ENCODE results near the gene OR13C4. TPM values are rescaled to one million over a fixed set of nuclear protein-coding genes. Genes with fewer than 3 reads are reported as not detected.
"Not testable (repeated sequence)": the region's sequence is repeated elsewhere in the genome, so short reads cannot be mapped to it uniquely, and the experiment has no call there.

OR13C4 gene
- polyA plus RNA-seq, 1 donor = not detected

DNA sequence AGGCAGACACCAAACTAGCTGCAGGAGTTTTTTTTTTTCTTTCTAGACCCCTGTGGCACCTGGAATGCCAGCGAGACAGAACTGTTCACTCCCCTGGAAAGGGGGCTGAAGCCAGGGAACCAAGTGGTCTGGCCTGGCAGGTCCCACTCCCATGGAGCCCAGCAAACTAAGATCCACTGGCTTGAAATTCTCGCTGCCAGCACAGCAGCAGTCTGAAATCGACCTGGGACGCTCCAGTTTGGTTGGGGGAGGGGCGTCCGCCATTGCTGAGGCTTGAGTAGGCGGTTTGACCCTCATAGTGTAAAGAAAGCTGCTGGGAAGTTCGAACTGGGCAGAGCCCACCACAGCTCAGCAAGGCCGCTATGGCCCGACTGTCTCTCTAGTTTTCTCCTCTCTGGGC is 6.8 kb downstream of the OR13C4 start:
- no CpG with 5 or more reads among the region's 10 CpGs for WGBS (ENCODE audit: insufficient coverage, low lambda C conversion rate)
- H3K9me3 ChIP-seq (ENCODE audit: control insufficient read depth, low read depth, low read length); H3K4me3 ChIP-seq (ENCODE audit: low read length); DNase-seq; H3K27ac ChIP-seq (ENCODE audit: low read length); H3K27me3 ChIP-seq (ENCODE audit: control insufficient read depth, insufficient read depth, low read length); H3K4me1 ChIP-seq (ENCODE audit: control insufficient read depth, insufficient read depth, low read length); H3K36me3 ChIP-seq (ENCODE audit: control insufficient read depth, insufficient read depth, low read length): not testable (repeated sequence)

DNA sequence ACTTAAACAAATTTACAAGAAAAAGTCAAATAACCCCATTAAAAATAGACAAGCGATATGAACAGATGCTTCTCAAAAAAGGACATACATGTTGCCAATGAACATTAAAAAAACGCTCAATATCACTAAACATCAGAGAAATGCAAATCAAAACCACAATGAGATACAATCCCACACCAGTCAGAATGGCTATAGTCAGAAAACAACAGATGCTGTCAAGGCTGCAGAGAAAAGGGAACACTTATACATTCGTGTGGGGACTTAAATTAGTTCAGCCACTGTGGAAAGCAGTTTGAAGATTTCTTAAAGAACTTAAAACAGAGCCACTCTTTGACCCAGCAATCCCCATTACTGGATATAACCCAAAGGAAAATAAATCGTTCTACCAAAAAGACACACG is 12.1 kb downstream of the OR13C4 start:
- Histone ChIP-seq H3K27ac (ENCODE audit: low read length) (no peak overlapping the region), H3K36me3 (ENCODE audit: control insufficient read depth, insufficient read depth, low read length) (no peaks in the 10 kb centered on the region), H3K4me3 (ENCODE audit: low read length) (no peak overlapping the region), H3K9me3 (ENCODE audit: control insufficient read depth, low read depth, low read length) (no peaks in the 10 kb centered on the region), H3K27me3 (ENCODE audit: control insufficient read depth, insufficient read depth, low read length) (no peaks in the 10 kb centered on the region), H3K4me1 (ENCODE audit: control insufficient read depth, insufficient read depth, low read length) (no peaks in the 10 kb centered on the region)
- 50% methylated on average over 2 of the region's 5 CpGs for WGBS (ENCODE audit: insufficient coverage, low lambda C conversion rate)
- no peak for DNase-seq

GRCh38 chr9:104506565-104506964 is 20.4 kb downstream of the OR13C4 start:
- Histone ChIP-seq H3K4me3 (ENCODE audit: low read length) (no peak overlapping the region), H3K9me3 (ENCODE audit: control insufficient read depth, low read depth, low read length) (no peaks in the 10 kb centered on the region), H3K36me3 (ENCODE audit: control insufficient read depth, insufficient read depth, low read length) (no peaks in the 10 kb centered on the region), H3K27me3 (ENCODE audit: control insufficient read depth, insufficient read depth, low read length) (no peaks in the 10 kb centered on the region), H3K27ac (ENCODE audit: low read length) (no peak overlapping the region), H3K4me1 (ENCODE audit: control insufficient read depth, insufficient read depth, low read length) (no peaks in the 10 kb centered on the region)
- no peak for DNase-seq

GRCh38 chr9:104503963-104504362 is 23.0 kb downstream of the OR13C4 start, which contains the start of gene OR13F1:
Gene OR13F1 (plus strand): TSS chr9:104504263. CDS start chr9:104504263, 0 bp downstream.
- no peak within 1 kb of the TSS for H3K27ac ChIP-seq (ENCODE audit: low read length)

GRCh38 chr9:104503440-104503839 is 23.6 kb downstream of the OR13C4 start:
- DNase-seq = no peak
- no peaks in the 10 kb centered on the region for H3K4me1 ChIP-seq (ENCODE audit: control insufficient read depth, insufficient read depth, low read length)
- H3K9me3 ChIP-seq (ENCODE audit: control insufficient read depth, low read depth, low read length) = no peaks in the 10 kb centered on the region
- no peak overlapping the region for H3K27ac ChIP-seq (ENCODE audit: low read length)
- no peaks in the 10 kb centered on the region for H3K27me3 ChIP-seq (ENCODE audit: control insufficient read depth, insufficient read depth, low read length)
- no peak overlapping the region for H3K4me3 ChIP-seq (ENCODE audit: low read length)
- H3K36me3 ChIP-seq (ENCODE audit: control insufficient read depth, insufficient read depth, low read length) = no peaks in the 10 kb centered on the region

More at GRCh38 chr9:104503963-104504362, 23.0 kb downstream of the OR13C4 start, which contains the start of gene OR13F1:
- H3K4me1 ChIP-seq (ENCODE audit: control insufficient read depth, insufficient read depth, low read length) = no peaks in the 10 kb centered on the region
- H3K4me3 ChIP-seq (ENCODE audit: low read length) = no peak within 1 kb of the TSS
- no peaks in the 10 kb centered on the region for H3K9me3 ChIP-seq (ENCODE audit: control insufficient read depth, low read depth, low read length)
- DNase-seq = no peak
- no peaks in the 10 kb centered on the region for H3K36me3 ChIP-seq (ENCODE audit: control insufficient read depth, insufficient read depth, low read length)
- H3K27me3 ChIP-seq (ENCODE audit: control insufficient read depth, insufficient read depth, low read length) = no peaks in the 10 kb centered on the region
- 89% methylated on average over 3 of the region's 5 CpGs for WGBS (ENCODE audit: insufficient coverage, low lambda C conversion rate)

DNA sequence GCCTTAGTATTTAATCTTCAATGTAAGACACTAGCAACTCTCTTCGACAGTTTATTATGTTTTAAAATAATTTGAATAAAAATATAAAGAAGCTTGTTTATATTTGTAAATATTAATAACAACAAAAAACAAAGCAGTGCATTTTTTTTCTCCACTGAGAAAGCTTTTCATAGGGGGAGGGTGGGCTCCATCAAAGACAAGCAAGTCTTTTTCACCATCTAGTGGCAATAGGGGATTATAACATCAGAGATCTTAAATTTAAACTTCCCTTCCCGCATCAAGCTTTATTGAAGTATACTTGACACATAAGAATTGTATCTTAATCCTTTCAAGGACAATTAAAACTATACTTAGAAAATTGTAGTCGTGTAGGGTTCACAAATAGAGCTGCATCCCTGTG is 32.2 kb downstream of the OR13C4 start:
- Histone ChIP-seq H3K27me3 (ENCODE audit: control insufficient read depth, insufficient read depth, low read length) (no peaks in the 10 kb centered on the region), H3K27ac (ENCODE audit: low read length) (no peak overlapping the region), H3K36me3 (ENCODE audit: control insufficient read depth, insufficient read depth, low read length) (no peaks in the 10 kb centered on the region), H3K4me3 (ENCODE audit: low read length) (no peak overlapping the region), H3K4me1 (ENCODE audit: control insufficient read depth, insufficient read depth, low read length) (no peaks in the 10 kb centered on the region), H3K9me3 (ENCODE audit: control insufficient read depth, low read depth, low read length) (peaks cover 4% of the 10 kb centered on the region)
- WGBS (ENCODE audit: insufficient coverage, low lambda C conversion rate) = 17% methylated on average over 2 of the region's 3 CpGs
- DNase-seq = no peak

DNA sequence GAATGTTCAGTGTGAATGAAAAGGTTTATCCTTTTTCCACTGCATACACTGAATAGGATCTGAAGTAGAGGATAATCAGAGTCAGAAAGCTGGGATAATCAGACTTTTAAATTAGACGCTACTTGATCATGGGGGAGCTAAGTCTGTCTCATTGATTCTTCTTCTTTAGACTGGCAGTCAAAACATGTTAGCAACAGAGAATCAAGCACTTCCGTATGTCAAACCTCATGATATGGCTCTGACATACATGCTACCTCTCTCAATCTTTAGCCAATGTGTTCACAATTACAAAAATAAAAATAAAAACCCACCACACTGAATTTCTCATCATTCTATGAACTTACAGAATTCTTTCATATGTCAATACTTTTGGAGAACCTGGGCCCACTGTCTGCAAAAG is 42.0 kb downstream of the OR13C4 start:
- H3K4me3 ChIP-seq (ENCODE audit: low read length) = no peak overlapping the region
- H3K9me3 ChIP-seq (ENCODE audit: control insufficient read depth, low read depth, low read length) = no peaks in the 10 kb centered on the region
- 100% methylated on average over 1 of the region's 2 CpGs for WGBS (ENCODE audit: insufficient coverage, low lambda C conversion rate)
- no peaks in the 10 kb centered on the region for H3K4me1 ChIP-seq (ENCODE audit: control insufficient read depth, insufficient read depth, low read length)
- H3K27ac ChIP-seq (ENCODE audit: low read length) = no peak overlapping the region
- no peaks in the 10 kb centered on the region for H3K27me3 ChIP-seq (ENCODE audit: control insufficient read depth, insufficient read depth, low read length)
- H3K36me3 ChIP-seq (ENCODE audit: control insufficient read depth, insufficient read depth, low read length) = no peaks in the 10 kb centered on the region
- DNase-seq = no peak

- no peaks in the 10 kb centered on the region for H3K9me3 ChIP-seq (ENCODE audit: control insufficient read depth, low read depth, low read length)
- H3K27ac ChIP-seq (ENCODE audit: low read length) = no peak overlapping the region
- WGBS (ENCODE audit: insufficient coverage, low lambda C conversion rate) = 94% methylated on average over 2 of the region's 5 CpGs
- H3K27me3 ChIP-seq (ENCODE audit: control insufficient read depth, insufficient read depth, low read length) = no peaks in the 10 kb centered on the region
- H3K36me3 ChIP-seq (ENCODE audit: control insufficient read depth, insufficient read depth, low read length) = no peaks in the 10 kb centered on the region
- H3K4me1 ChIP-seq (ENCODE audit: control insufficient read depth, insufficient read depth, low read length) = no peaks in the 10 kb centered on the region
- H3K4me3 ChIP-seq (ENCODE audit: low read length) = no peak overlapping the region
- no peak for DNase-seq
Observed at GRCh38 chr9:104482921-104483570, 44.0 kb downstream of the OR13C4 start.

Other genes with a start within 250 kb of the OR13C4 start
- gene OR13F1, start 22.9 kb downstream of the OR13C4 start, polyA plus RNA-seq = not detected
- gene OR13C3, start 9.6 kb upstream of the OR13C4 start, polyA plus RNA-seq = 0.04 TPM
- not detected for gene OR13C8, start 42.0 kb upstream of the OR13C4 start, polyA plus RNA-seq
- not detected for gene OR13C5, start 72.2 kb upstream of the OR13C4 start, polyA plus RNA-seq
- gene OR13C2, start 78.4 kb upstream of the OR13C4 start, polyA plus RNA-seq = not detected
- gene OR13C9, start 91.0 kb upstream of the OR13C4 start, polyA plus RNA-seq = not detected
- not detected for gene OR13D1, start 167.3 kb upstream of the OR13C4 start, polyA plus RNA-seq
- 48.8 TPM for gene NIPSNAP3A, start 220.5 kb upstream of the OR13C4 start, polyA plus RNA-seq
- 4.6 TPM for gene NIPSNAP3B, start 236.9 kb upstream of the OR13C4 start, polyA plus RNA-seq

All from large intestine (tissue), 3 donors.